NCI-H1105 treated with DMSO at 0.1 percent for 48 hours (cell line): ENCODE measurements around the gene RPL34.

ENCODE experiments used
- DNase-seq: peaks from one replicate; lab custom pipeline; 2025; lab: John Stamatoyannopoulos, UW

Gene RPL34

DNA sequence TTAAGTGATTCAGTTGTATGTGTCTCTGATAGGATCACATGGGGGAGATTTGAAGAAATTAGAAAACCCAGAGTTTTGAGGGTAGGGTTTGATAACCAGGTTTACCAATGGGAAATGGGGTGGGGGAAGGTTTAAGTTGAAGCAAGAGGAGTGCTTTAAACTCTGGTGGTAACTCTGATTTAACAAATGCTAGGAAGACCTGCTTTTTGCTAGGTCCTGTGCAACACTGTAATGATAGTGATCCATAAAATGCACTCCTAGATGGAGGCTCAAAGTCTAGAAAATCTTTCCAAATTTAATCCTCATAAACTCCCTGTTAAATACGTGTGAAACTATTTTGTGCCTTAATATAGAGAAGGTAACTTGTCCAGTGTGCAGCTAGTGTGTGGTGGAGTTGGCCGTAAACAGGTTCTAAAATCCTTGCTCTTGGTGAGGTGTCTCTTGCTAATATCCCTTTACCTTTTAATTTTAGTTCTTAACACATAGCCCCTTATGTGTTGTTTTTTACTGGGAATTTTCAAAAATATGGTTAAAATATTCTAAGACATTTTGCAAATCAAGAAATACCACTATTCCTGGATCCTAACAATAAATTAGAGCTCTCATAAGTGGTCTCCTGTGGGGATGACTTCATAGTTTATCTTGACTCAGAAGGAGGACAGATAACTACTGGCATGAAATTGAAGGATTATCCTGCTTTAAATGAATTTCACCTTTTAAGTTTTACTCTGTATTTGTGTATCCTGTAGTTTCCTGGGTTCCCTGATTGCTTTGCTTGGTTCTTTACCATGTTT lies 4.1 kb downstream of the RPL34 start:
- no peak for DNase-seq

GRCh38 chr4:108626056-108626455 lies 5.7 kb downstream of the RPL34 start:
- no peak for DNase-seq

- no peak for DNase-seq
Observed at GRCh38 chr4:108628411-108628810, 8.0 kb downstream of the RPL34 start.

DNA sequence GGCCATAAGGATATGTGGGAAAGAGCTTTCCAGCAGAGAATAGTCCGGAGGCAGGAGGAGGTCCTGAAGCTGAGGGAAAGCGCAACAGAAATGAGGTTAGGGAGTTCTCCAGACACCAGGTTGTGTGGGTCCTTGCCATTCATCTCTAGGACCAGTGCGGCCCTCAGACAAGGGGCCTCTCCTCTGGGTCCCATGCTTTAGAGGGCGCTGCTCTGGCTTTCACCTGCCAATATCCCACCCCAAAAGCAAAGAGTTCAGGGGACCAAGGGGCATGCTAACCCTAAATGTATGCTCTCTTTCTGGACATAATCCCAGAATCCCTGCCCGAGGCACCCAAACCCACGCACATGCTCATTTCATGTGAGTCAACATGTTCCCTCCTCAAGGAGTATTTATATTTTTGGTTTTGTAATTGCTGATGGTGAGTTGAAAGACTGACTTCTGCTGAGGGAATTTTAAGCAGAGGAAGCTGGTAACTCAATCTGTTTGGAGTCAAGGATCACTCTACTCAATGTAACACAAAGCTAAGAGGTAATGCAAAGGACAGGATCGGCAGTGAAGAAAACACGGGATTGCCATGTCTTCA lies 14.8 kb downstream of the RPL34 start:
- no peak for DNase-seq

- no peak for DNase-seq
Observed at GRCh38 chr4:108636246-108636645, 15.9 kb downstream of the RPL34 start.

GRCh38 chr4:108637856-108638255 lies 17.5 kb downstream of the RPL34 start:
- no peak for DNase-seq

DNA sequence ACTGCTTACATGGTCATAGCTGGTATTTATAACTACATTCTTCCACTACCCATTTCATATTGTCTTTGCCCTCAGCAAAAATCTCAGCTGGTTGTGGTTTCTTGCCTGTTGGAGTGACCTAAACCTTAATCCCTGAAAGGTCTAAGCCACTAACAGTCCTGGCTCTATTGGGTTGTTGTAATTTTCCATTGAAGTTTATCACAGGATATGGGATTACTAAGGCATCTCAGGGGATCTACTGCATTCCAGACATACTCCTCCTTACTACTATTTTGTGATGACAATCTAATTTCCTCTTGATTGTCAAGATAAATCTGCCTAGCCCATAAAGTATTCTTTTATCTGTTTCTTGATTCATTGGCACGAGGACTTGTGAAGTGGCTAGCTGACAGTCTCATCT lies 23.9 kb downstream of the RPL34 start:
- DNase-seq: no peak

DNA sequence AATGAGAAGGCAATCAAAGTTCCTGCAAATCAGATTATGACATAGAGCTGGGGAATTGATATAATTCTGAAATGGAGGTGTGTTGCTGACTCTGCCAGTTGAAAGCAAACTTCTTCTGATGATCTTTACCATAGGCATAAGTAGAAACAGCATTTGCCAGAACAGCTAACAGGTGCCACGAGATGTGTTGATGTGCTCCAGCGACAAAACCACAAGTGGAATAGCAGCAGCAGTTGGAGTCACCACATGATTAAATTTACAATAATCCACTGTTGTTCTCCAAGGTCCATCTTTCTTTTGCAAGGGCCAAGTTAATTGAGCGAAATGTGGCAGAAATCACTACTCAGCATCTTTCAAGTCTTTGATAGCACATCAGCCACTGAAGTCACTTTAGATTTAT lies 26.3 kb downstream of the RPL34 start:
- DNase-seq: no peak

DNA sequence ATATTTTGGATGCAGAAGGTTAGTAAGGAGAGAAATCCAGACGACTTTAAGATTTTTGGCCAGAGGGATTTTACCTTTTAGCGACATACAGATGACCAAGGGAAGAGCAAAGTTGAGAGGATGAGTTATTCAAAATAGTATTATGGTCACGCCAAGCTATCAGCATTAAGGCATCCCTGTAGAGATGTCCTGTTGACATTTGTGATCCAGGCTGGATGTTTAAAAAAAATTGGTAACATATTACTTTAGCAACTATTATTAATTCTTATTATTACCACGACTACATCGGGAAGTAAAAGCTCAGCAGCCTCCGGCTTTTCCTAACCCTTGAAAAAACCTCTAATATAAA lies 29.5 kb downstream of the RPL34 start:
- no peak for DNase-seq

GRCh38 chr4:108650212-108651013 lies 30.0 kb downstream of the RPL34 start, which contains the start of gene OSTC:
Gene OSTC (plus strand): TSS chr4:108650599. CDS start chr4:108650656, 57 bp downstream.
- peak; percentile 90 for DNase-seq

DNA sequence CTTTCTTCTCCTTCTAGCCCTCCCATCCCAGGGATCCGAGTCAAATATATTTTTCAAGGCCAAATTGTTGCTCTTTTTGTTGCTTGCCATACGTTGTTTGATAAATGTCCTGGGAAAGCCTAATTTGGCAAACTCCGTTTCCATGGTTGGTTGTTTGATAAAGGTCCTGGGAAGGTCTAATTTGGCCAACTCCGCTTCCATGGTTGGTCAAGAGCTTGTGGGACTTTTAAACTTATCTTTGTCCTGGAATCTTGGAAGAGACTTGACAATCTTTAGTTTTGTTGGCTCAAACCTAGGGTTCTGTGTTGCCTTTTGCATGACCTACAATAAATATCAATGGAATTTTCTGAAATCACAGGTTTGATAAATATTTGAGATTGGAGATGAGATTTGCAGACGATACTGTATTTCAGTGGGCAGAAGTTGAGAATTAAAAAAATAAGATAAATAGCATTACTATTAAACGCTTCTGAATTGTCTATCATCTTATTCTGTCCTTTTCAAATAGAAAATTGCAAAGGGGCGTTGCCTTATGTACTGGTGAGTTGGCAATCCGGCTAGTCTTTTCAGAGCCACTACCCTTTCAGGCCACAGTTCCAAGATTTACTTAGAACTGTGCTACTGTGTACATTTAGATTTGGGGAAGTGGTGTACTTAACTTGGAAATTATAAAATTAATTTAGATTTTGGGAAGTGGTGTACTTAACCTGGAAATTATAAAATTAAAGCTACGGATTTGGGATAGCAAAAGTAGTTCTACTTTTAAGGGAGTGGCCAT lies 30.8 kb downstream of the RPL34 start:
- no peak for DNase-seq

DNA sequence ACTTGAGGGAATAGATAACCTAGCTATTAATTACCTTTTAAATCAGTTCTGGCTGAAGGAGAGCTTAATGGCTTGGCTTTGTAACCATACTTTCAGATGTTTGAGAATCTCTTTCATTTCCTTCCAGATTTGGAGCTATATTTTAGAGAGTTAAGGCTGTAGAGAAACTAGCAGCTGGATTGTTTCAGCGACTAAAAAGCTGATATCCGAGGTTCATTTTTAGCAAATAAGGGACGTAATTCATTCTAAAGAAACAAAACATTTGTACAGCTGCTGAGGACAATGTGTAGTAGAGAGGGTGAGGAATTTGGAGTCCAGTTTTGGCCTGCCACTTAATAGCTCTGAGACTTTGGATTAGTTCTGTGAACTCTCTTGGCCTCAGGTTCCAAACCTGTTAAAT lies 42.3 kb downstream of the RPL34 start:
- no peak for DNase-seq

- DNase-seq: no peak
Observed at GRCh38 chr4:108674356-108674977, 54.1 kb downstream of the RPL34 start.
